ENCODE results near the gene ZNF223.

ZNF223 gene

DNA sequence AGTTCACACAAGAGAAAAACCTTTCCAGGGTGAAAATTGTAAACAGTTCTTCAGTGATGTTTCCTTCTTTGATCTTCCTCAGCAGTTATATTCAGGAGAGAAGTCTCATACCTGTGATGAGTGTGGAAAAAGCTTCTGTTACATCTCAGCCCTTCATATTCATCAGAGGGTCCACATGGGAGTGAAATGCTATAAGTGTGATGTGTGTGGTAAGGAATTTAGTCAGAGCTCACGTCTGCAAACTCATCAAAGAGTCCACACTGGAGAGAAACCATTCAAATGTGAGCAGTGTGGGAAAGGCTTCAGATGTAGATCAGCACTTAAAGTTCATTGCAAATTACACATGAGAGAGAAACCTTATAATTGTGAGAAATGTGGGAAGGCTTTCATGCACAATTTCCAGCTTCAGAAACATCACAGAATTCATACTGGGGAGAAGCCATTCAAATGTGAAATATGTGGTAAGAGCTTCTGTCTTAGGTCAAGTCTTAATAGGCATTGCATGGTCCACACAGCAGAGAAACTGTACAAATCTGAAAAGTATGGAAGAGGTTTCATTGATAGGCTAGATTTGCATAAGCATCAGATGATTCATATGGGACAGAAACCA is 19.7 kb upstream of the ZNF223 start:
- H3K4me3 ChIP-seq (replicated peaks; ENCODE audit: low read depth, low read length): no peak overlapping the region
- TF ChIP-seq, protein P1, sequence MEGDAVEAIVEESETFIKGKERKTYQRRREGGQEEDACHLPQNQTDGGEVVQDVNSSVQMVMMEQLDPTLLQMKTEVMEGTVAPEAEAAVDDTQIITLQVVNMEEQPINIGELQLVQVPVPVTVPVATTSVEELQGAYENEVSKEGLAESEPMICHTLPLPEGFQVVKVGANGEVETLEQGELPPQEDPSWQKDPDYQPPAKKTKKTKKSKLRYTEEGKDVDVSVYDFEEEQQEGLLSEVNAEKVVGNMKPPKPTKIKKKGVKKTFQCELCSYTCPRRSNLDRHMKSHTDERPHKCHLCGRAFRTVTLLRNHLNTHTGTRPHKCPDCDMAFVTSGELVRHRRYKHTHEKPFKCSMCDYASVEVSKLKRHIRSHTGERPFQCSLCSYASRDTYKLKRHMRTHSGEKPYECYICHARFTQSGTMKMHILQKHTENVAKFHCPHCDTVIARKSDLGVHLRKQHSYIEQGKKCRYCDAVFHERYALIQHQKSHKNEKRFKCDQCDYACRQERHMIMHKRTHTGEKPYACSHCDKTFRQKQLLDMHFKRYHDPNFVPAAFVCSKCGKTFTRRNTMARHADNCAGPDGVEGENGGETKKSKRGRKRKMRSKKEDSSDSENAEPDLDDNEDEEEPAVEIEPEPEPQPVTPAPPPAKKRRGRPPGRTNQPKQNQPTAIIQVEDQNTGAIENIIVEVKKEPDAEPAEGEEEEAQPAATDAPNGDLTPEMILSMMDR (IDR thresholded peaks at IDR 0.05; ENCODE audit: low read depth, low read length, missing control alignments): no peak
- DNase-seq (ENCODE audit: extremely low read depth, low read depth): no peak

DNA sequence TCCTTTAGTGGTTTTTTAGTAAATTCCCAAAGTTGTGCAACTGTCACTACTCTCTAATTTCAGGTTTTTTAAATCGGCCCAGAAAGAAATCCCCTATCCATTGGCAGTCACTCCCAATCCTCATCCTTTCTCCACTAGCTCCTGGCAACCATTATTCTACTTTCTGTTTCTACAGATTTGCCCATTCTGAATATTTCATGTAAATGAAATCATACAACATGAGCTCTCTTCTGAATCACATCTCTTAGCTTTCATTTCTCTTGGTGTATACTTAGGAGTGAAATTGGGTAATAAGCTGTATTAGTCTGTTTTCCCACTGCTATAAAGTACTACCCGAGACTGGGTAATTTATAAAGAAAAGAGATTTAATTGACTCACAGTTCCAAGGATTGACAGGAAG is 9.7 kb upstream of the ZNF223 start:
- no peak for DNase-seq (ENCODE audit: extremely low read depth, low read depth)
- H3K4me3 ChIP-seq (replicated peaks; ENCODE audit: low read depth, low read length): no peak overlapping the region
- TF ChIP-seq, protein P1 (IDR thresholded peaks at IDR 0.05; ENCODE audit: low read depth, low read length, missing control alignments): no peak

GRCh38 chr19:44050740-44051649 is 841 bp upstream of the ZNF223 start:
- DNase-seq (ENCODE audit: extremely low read depth, low read depth): no peak
- TF ChIP-seq, protein P1 (IDR thresholded peaks at IDR 0.05; ENCODE audit: low read depth, low read length, missing control alignments): no peak
- H3K4me3 ChIP-seq (replicated peaks; ENCODE audit: low read depth, low read length): peak overlapping the region; percentile 51

GRCh38 chr19:44055870-44056269 is 4.0 kb downstream of the ZNF223 start:
- TF ChIP-seq, protein P1 (IDR thresholded peaks at IDR 0.05; ENCODE audit: low read depth, low read length, missing control alignments): no peak
- no peak for DNase-seq (ENCODE audit: extremely low read depth, low read depth)
- H3K4me3 ChIP-seq (replicated peaks; ENCODE audit: low read depth, low read length): no peak overlapping the region

DNA sequence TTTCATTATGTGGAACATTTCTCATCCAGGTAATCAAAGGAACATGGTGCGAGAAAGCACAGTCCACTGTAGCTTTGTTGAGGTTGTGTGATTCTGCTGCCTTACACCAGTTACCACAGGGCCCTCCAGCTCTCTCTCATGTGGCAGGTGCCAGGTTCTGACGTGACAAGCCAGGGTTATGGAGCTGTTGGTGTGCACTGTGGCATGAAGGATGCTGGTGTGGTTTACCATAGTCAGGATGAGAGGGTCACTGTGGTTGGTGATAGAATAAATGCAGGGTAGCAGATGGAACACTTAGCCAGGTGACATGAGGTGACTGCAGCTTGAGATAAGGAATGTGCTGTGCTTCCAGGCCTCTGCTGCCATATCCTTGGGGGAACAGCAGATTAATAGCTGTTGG is 7.4 kb downstream of the ZNF223 start:
- no peak for DNase-seq (ENCODE audit: extremely low read depth, low read depth)
- no peak overlapping the region for H3K4me3 ChIP-seq (replicated peaks; ENCODE audit: low read depth, low read length)

GRCh38 chr19:44061038-44061437 is 9.2 kb downstream of the ZNF223 start:
- TF ChIP-seq, protein P1 (IDR thresholded peaks at IDR 0.05; ENCODE audit: low read depth, low read length, missing control alignments): no peak
- no peak overlapping the region for H3K4me3 ChIP-seq (replicated peaks; ENCODE audit: low read depth, low read length)
- DNase-seq (ENCODE audit: extremely low read depth, low read depth): no peak

More for the DNA sequence above, 7.4 kb downstream of the ZNF223 start:
- TF ChIP-seq, protein P1 (IDR thresholded peaks at IDR 0.05; ENCODE audit: low read depth, low read length, missing control alignments): no peak
